Type B pancreatic cell (in vitro differentiated cells): ENCODE data around the gene GMDS. TPM values are rescaled to one million over a fixed set of nuclear protein-coding genes. Genes with fewer than 3 reads are reported as not detected.

Source experiments
- DNase-seq: peaks from one replicate; pipeline ENCODE4 v3.0.0; 2021; ENCODE audit warnings: mixed read lengths; ENCODE audit not compliant: unreplicated experiment; ENCODE audit errors: extremely low spot score
- H3K27ac Mint-ChIP-seq: 2 replicates; pipeline ENCODE4 v1.8.0; 2021; ENCODE audit warnings: mild to moderate bottlenecking, mixed read lengths
- H3K27me3 Mint-ChIP-seq: 2 replicates; pipeline ENCODE4 v1.8.0; 2021; ENCODE audit warnings: mixed read lengths
- H3K36me3 Mint-ChIP-seq: 2 replicates; pipeline ENCODE4 v1.8.0; 2021; ENCODE audit warnings: mixed read lengths
- H3K4me1 Mint-ChIP-seq: one replicate; pipeline ENCODE4 v1.8.0; 2021; ENCODE audit warnings: mixed read lengths; ENCODE audit not compliant: unreplicated experiment
- H3K4me3 Mint-ChIP-seq: 2 replicates; pipeline ENCODE4 v1.8.0; 2021; ENCODE audit warnings: mild to moderate bottlenecking, mixed read lengths
- H3K9me3 Mint-ChIP-seq: 2 replicates; pipeline ENCODE4 v1.8.0; 2021; ENCODE audit warnings: mixed read lengths
- CTCF ChIP-seq: fragments of 200-600 bp; sonication (generic); conservative IDR thresholded peaks from 2 replicates; pipeline ENCODE4 v1.5.0; 2021; ENCODE audit warnings: antibody characterized with exemption, mild to moderate bottlenecking
- total RNA-seq: library from RNA; stranded (reverse); gene quantifications from 2 replicates; pipeline ENCODE4 v1.2.1, GENCODE V29; 2021; ENCODE audit warnings: low replicate concordance

GMDS gene
- total RNA-seq, 1 donor from 2014 or later: 41.3 TPM

GRCh38 chr6:2216794-2217383, 28.5 kb downstream of the GMDS start:
- TF ChIP-seq CTCF: no peak
- Mint-ChIP-seq H3K36me3 (no peaks in the 10 kb centered on the region), H3K4me3 (no peak overlapping the region), H3K9me3 (no peaks in the 10 kb centered on the region), H3K27ac (no peak overlapping the region), H3K4me1 (no peaks in the 10 kb centered on the region), H3K27me3 (peaks cover 3% of the 10 kb centered on the region)
- no peak for DNase-seq

- Mint-ChIP-seq H3K4me3 (no peak overlapping the region), H3K27me3 (peaks cover 3% of the 10 kb centered on the region), H3K4me1 (no peaks in the 10 kb centered on the region)
These were observed 30.1 kb downstream of the GMDS start for GRCh38 chr6:2215342-2215741.

GRCh38 chr6:2213086-2213485, 32.3 kb downstream of the GMDS start:
- no peak for DNase-seq
- H3K9me3 Mint-ChIP-seq: no peaks in the 10 kb centered on the region
- peaks cover 3% of the 10 kb centered on the region for H3K27me3 Mint-ChIP-seq
- no peak overlapping the region for H3K27ac Mint-ChIP-seq
- H3K36me3 Mint-ChIP-seq: no peaks in the 10 kb centered on the region
- no peak overlapping the region for H3K4me3 Mint-ChIP-seq
- peaks cover 5% of the 10 kb centered on the region for H3K4me1 Mint-ChIP-seq
- no peak for TF ChIP-seq CTCF

More at GRCh38 chr6:2215342-2215741, 30.1 kb downstream of the GMDS start:
- H3K36me3 Mint-ChIP-seq: no peaks in the 10 kb centered on the region
- no peak for TF ChIP-seq CTCF
- no peak for DNase-seq
- no peaks in the 10 kb centered on the region for H3K9me3 Mint-ChIP-seq
- H3K27ac Mint-ChIP-seq: no peak overlapping the region

- Mint-ChIP-seq H3K9me3 (peaks cover 5% of the 10 kb centered on the region), H3K4me1 (peaks cover 5% of the 10 kb centered on the region), H3K27ac (no peak overlapping the region), H3K27me3 (no peaks in the 10 kb centered on the region), H3K36me3 (no peaks in the 10 kb centered on the region), H3K4me3 (no peak overlapping the region)
- no peak for DNase-seq
- TF ChIP-seq CTCF: peak; percentile 64
These were observed 36.1 kb downstream of the GMDS start for GRCh38 chr6:2209226-2209809.

GRCh38 chr6:2208468-2208867, 36.9 kb downstream of the GMDS start:
- H3K4me1 Mint-ChIP-seq: peaks cover 5% of the 10 kb centered on the region
- peaks cover 5% of the 10 kb centered on the region for H3K9me3 Mint-ChIP-seq
- H3K4me3 Mint-ChIP-seq: no peak overlapping the region
- no peak overlapping the region for H3K27ac Mint-ChIP-seq
- H3K27me3 Mint-ChIP-seq: no peaks in the 10 kb centered on the region
- H3K36me3 Mint-ChIP-seq: no peaks in the 10 kb centered on the region
- DNase-seq: no peak
- no peak for TF ChIP-seq CTCF
